Caco-2 (cell line): ENCODE measurements around the gene RXFP1. TPM values are rescaled to one million over a fixed set of nuclear protein-coding genes. Genes with fewer than 3 reads are reported as not detected.

ENCODE experiments used
- BruUV-seq: library from RNA; stranded (reverse); fragments of 400-500 nt; replicated peaks from 2 replicates; lab custom pipeline; 2021; lab: Mats Ljungman, UMichigan
- CTCF ChIA-PET: fragments of 300-600 bp; sonication (Branson Sonifier 250); formaldehyde crosslinking; loops from one replicate; lab custom pipeline; 2022; ENCODE audit warnings: antibody characterized with exemption; lab: Charles Lee
- POLR2A ChIA-PET: fragments of 300-600 bp; sonication (Branson Sonifier 250); formaldehyde crosslinking; loops from one replicate; lab custom pipeline; 2022; ENCODE audit warnings: antibody characterized with exemption; lab: Charles Lee
- DNase-seq, 2 experiments: peaks; one replicate each; pipeline versions ENCODE4 v3.0.0 to v3.0.0-alpha.2; 2020 to 2022
- H3K27me3 ChIP-seq: replicated peaks from 2 replicates; pipeline ENCODE4 v1.6.0; 2011; ENCODE audit warnings: low read length; ENCODE audit not compliant: control insufficient read depth, insufficient read depth
- H3K36me3 ChIP-seq: 2 replicates; pipeline ENCODE4 v1.5.1; 2011; ENCODE audit warnings: low read length; ENCODE audit not compliant: control insufficient read depth, insufficient read depth
- H3K4me1 ChIP-seq: fragments of 250-450 bp; sonication (Bioruptor Pico); 2 replicates; pipeline ENCODE4 v1.5.1; 2020; ENCODE audit warnings: mild to moderate bottlenecking
- H3K4me3 ChIP-seq: 2 replicates; pipeline ENCODE4 v1.5.1; 2011; ENCODE audit warnings: low read depth, mild to moderate bottlenecking, control low read depth, low read length
- H3K9me3 ChIP-seq: fragments of 250-450 bp; sonication (Bioruptor Pico); 2 replicates; pipeline ENCODE4 v1.5.1; 2020; ENCODE audit warnings: mild to moderate bottlenecking, moderate library complexity
- H3K27ac Mint-ChIP-seq: one replicate; pipeline ENCODE4 v1.8.0; 2022; ENCODE audit warnings: mixed read lengths; ENCODE audit not compliant: unreplicated experiment
- H3K27me3 Mint-ChIP-seq: one replicate; pipeline ENCODE4 v1.8.0; 2022; ENCODE audit warnings: mixed read lengths; ENCODE audit not compliant: insufficient read depth, unreplicated experiment
- H3K36me3 Mint-ChIP-seq: one replicate; pipeline ENCODE4 v1.8.0; 2022; ENCODE audit warnings: mild to moderate bottlenecking, mixed read lengths; ENCODE audit not compliant: insufficient read depth, unreplicated experiment
- H3K4me1 Mint-ChIP-seq: one replicate; pipeline ENCODE4 v1.8.0; 2022; ENCODE audit warnings: low read depth, mixed read lengths; ENCODE audit not compliant: unreplicated experiment
- H3K4me3 Mint-ChIP-seq: one replicate; pipeline ENCODE4 v1.8.0; 2022; ENCODE audit warnings: mild to moderate bottlenecking, moderate library complexity, mixed read lengths; ENCODE audit not compliant: unreplicated experiment
- H3K9me3 Mint-ChIP-seq: one replicate; pipeline ENCODE4 v1.8.0; 2022; ENCODE audit warnings: mixed read lengths; ENCODE audit not compliant: unreplicated experiment
- CTCF ChIP-seq, 2 experiments: fragments of 200-600 bp in 1 of 2; IDR thresholded peaks; 1 replicate in 1 of 2; 2 replicates in 1 of 2; pipeline versions ENCODE4 v1.5.1 to v1.8.0; 2011 to 2022; ENCODE audit warnings: antibody characterized with exemption in 1 of 2, control low read depth in 1 of 2, inconsistent platforms in 1 of 2, low read depth in 1 of 2, low read length in 1 of 2, mild to moderate bottlenecking in 1 of 2, moderate library complexity in 1 of 2; ENCODE audit not compliant: insufficient read depth in 1 of 2, severe bottlenecking in 1 of 2, unreplicated experiment in 1 of 2
- intact Hi-C: fragments of 100-400 bp; cut with micrococcal nuclease; formaldehyde crosslinking; loops from one replicate; pipeline ENCODE4 v1.10.0; 2022; ENCODE audit not compliant: unreplicated experiment
- total RNA-seq: library from RNA; stranded (reverse); gene quantifications from 2 replicates; pipeline ENCODE4 v1.2.3, GENCODE V29; 2022

The RXFP1 gene
- total RNA-seq, 1 experiment from 2014 or later = not detected

- Mint-ChIP-seq H3K9me3 (no peaks in the 10 kb centered on the region), H3K36me3 (no peaks in the 10 kb centered on the region), H3K4me1 (no peaks in the 10 kb centered on the region), H3K4me3 (no peak overlapping the region), H3K27ac (no peak overlapping the region), H3K27me3 (no peaks in the 10 kb centered on the region)
- ChIA-PET CTCF (no interaction called here), POLR2A (no interaction called here)
- Histone ChIP-seq H3K4me3 (no peak overlapping the region), H3K9me3 (no peaks in the 10 kb centered on the region), H3K36me3 (no peaks in the 10 kb centered on the region), H3K27me3 (no peaks in the 10 kb centered on the region), H3K4me1 (no peaks in the 10 kb centered on the region)
- intact Hi-C loops = no loop called here
- BruUV-seq = no TSS peak
- DNase-seq = peak in 1 of 2 experiments; percentile 11
- TF ChIP-seq CTCF (IDR thresholded peaks at IDR 0.05; ENCODE audit: insufficient read depth in 1 of 2, low read depth in 1 of 2, low read length in 1 of 2, severe bottlenecking in 1 of 2, unreplicated experiment in 1 of 2) = no peak
These were observed 31.7 kb downstream of the RXFP1 start for GRCh38 chr4:158553364-158553763.

- H3K4me1 ChIP-seq = no peaks in the 10 kb centered on the region
- no peaks in the 10 kb centered on the region for H3K9me3 ChIP-seq
- H3K27me3 Mint-ChIP-seq = peaks cover 2% of the 10 kb centered on the region
- intact Hi-C loops = no loop called here
- no peaks in the 10 kb centered on the region for H3K27me3 ChIP-seq
- BruUV-seq = no TSS peak
- no peaks in the 10 kb centered on the region for H3K36me3 ChIP-seq
- H3K4me1 Mint-ChIP-seq = no peaks in the 10 kb centered on the region
- H3K36me3 Mint-ChIP-seq = no peaks in the 10 kb centered on the region
- H3K4me3 Mint-ChIP-seq = no peak overlapping the region
- CTCF ChIA-PET = no interaction called here
- no peak for DNase-seq
- H3K27ac Mint-ChIP-seq = no peak overlapping the region
- no peak overlapping the region for H3K4me3 ChIP-seq
- POLR2A ChIA-PET = no interaction called here
- no peaks in the 10 kb centered on the region for H3K9me3 Mint-ChIP-seq
- TF ChIP-seq CTCF (IDR thresholded peaks at IDR 0.05; ENCODE audit: insufficient read depth in 1 of 2, low read depth in 1 of 2, low read length in 1 of 2, severe bottlenecking in 1 of 2, unreplicated experiment in 1 of 2) = no peak
These were observed 38.6 kb downstream of the RXFP1 start for GRCh38 chr4:158560284-158560683.

- Histone ChIP-seq H3K4me1 (no peaks in the 10 kb centered on the region), H3K9me3 (no peaks in the 10 kb centered on the region), H3K36me3 (no peaks in the 10 kb centered on the region), H3K4me3 (no peak overlapping the region), H3K27me3 (no peaks in the 10 kb centered on the region)
- no peak for DNase-seq
- H3K27me3 Mint-ChIP-seq = peaks cover 9% of the 10 kb centered on the region
- intact Hi-C loops = no loop called here
- no peak for TF ChIP-seq CTCF (IDR thresholded peaks at IDR 0.05; ENCODE audit: insufficient read depth in 1 of 2, low read depth in 1 of 2, low read length in 1 of 2, severe bottlenecking in 1 of 2, unreplicated experiment in 1 of 2)
- ChIA-PET CTCF (no interaction called here), POLR2A (no interaction called here)
- H3K4me1 Mint-ChIP-seq = no peaks in the 10 kb centered on the region
- no peak overlapping the region for H3K4me3 Mint-ChIP-seq
- no peaks in the 10 kb centered on the region for H3K9me3 Mint-ChIP-seq
- H3K36me3 Mint-ChIP-seq = no peaks in the 10 kb centered on the region
- no peak overlapping the region for H3K27ac Mint-ChIP-seq
- no TSS peak for BruUV-seq
These were observed 45.2 kb downstream of the RXFP1 start for GRCh38 chr4:158566860-158567259.
